SJCRH30 (cell line): ENCODE data around the gene SGSH. TPM values are rescaled to one million over a fixed set of nuclear protein-coding genes. Genes with fewer than 3 reads are reported as not detected.

Source experiments
- DNase-seq, 2 experiments: peaks; one replicate each; pipeline ENCODE4 v3.0.0-alpha.2; 2015 to 2020
- H3K27ac ChIP-seq: fragments of 250-450 bp; sonication (Bioruptor Pico); 2 replicates; pipeline ENCODE4 v1.5.1; 2020; ENCODE audit warnings: mild to moderate bottlenecking, moderate library complexity
- H3K27me3 ChIP-seq: fragments of 250-450 bp; sonication (Bioruptor Pico); 2 replicates; pipeline ENCODE4 v1.5.1; 2020; ENCODE audit warnings: mild to moderate bottlenecking, moderate library complexity
- H3K36me3 ChIP-seq: fragments of 250-450 bp; sonication (Bioruptor Pico); 2 replicates; pipeline ENCODE4 v1.5.1; 2020; ENCODE audit warnings: mild to moderate bottlenecking, moderate library complexity
- H3K4me1 ChIP-seq: fragments of 250-450 bp; sonication (Bioruptor Pico); 2 replicates; pipeline ENCODE4 v1.5.1; 2020; ENCODE audit warnings: mild to moderate bottlenecking, moderate library complexity
- H3K4me3 ChIP-seq: fragments of 250-450 bp; sonication (Bioruptor Pico); 2 replicates; pipeline ENCODE4 v1.5.1; 2020; ENCODE audit warnings: mild to moderate bottlenecking, moderate library complexity
- H3K9me3 ChIP-seq: fragments of 250-450 bp; sonication (Bioruptor Pico); replicated peaks from 2 replicates; pipeline ENCODE4 v1.5.1; 2020; ENCODE audit warnings: mild to moderate bottlenecking, moderate library complexity
- total RNA-seq: library from RNA; depleted of rRNA; stranded (reverse); fragments of >200 nt; shearing (Covaris generic); gene quantifications from 2 replicates; pipeline ENCODE4 v1.2.3, GENCODE V29; 2014

SGSH gene
- total RNA-seq, 1 experiment from 2014 or later = 19.3 TPM

GRCh38 chr17:80182118-80182844, 37.9 kb downstream of the SGSH start:
- no peak overlapping the region for H3K27ac ChIP-seq
- H3K9me3 ChIP-seq = no peaks in the 10 kb centered on the region

GRCh38 chr17:80181431-80181830, 38.7 kb downstream of the SGSH start:
- no peak for DNase-seq
- no peaks in the 10 kb centered on the region for H3K9me3 ChIP-seq
- H3K27me3 ChIP-seq = peaks cover 16% of the 10 kb centered on the region
- H3K4me1 ChIP-seq = peaks cover 17% of the 10 kb centered on the region
- no peak overlapping the region for H3K4me3 ChIP-seq
- no peak overlapping the region for H3K27ac ChIP-seq
- no peaks in the 10 kb centered on the region for H3K36me3 ChIP-seq

More at GRCh38 chr17:80182118-80182844, 37.9 kb downstream of the SGSH start:
- Histone ChIP-seq H3K4me3 (no peak overlapping the region), H3K4me1 (peaks cover 17% of the 10 kb centered on the region), H3K27me3 (peaks cover 25% of the 10 kb centered on the region), H3K36me3 (no peaks in the 10 kb centered on the region)
- no peak for DNase-seq

- H3K9me3 ChIP-seq = no peaks in the 10 kb centered on the region
- H3K27me3 ChIP-seq = peaks cover 4% of the 10 kb centered on the region
- peaks cover 22% of the 10 kb centered on the region for H3K4me1 ChIP-seq
- no peak for DNase-seq
- no peak overlapping the region for H3K27ac ChIP-seq
- H3K4me3 ChIP-seq = no peak overlapping the region
- H3K36me3 ChIP-seq = no peaks in the 10 kb centered on the region
Observed at GRCh38 chr17:80180192-80180591, 39.9 kb downstream of the SGSH start.

GRCh38 chr17:80177986-80178595, 42.0 kb downstream of the SGSH start:
- H3K27me3 ChIP-seq = no peaks in the 10 kb centered on the region; the same call in 1 of the 2 replicates
- DNase-seq = peak in 1 of 2 experiments; percentile 48
- peaks cover 22% of the 10 kb centered on the region for H3K4me1 ChIP-seq
- no peaks in the 10 kb centered on the region for H3K36me3 ChIP-seq
- H3K9me3 ChIP-seq = no peaks in the 10 kb centered on the region
- H3K4me3 ChIP-seq = no peak overlapping the region
- no peak overlapping the region for H3K27ac ChIP-seq

- Histone ChIP-seq H3K4me1 (peaks cover 22% of the 10 kb centered on the region), H3K4me3 (no peak overlapping the region), H3K27ac (no peak overlapping the region), H3K36me3 (no peaks in the 10 kb centered on the region), H3K27me3 (no peaks in the 10 kb centered on the region; the same call in 1 of the 2 replicates), H3K9me3 (no peaks in the 10 kb centered on the region)
- DNase-seq = no peak
Observed at GRCh38 chr17:80176757-80177156, 43.4 kb downstream of the SGSH start.

- Histone ChIP-seq H3K27ac (no peak overlapping the region), H3K4me1 (peaks cover 16% of the 10 kb centered on the region), H3K36me3 (no peaks in the 10 kb centered on the region), H3K4me3 (no peak overlapping the region), H3K27me3 (no peaks in the 10 kb centered on the region; the same call in 1 of the 2 replicates), H3K9me3 (no peaks in the 10 kb centered on the region)
- DNase-seq = no peak
Observed at GRCh38 chr17:80173916-80174315, 46.2 kb downstream of the SGSH start.

- no peak overlapping the region for H3K27ac ChIP-seq
- H3K9me3 ChIP-seq = no peaks in the 10 kb centered on the region
- no peak overlapping the region for H3K4me3 ChIP-seq
- no peak for DNase-seq
- H3K27me3 ChIP-seq = no peaks in the 10 kb centered on the region; the same call in 1 of the 2 replicates
- H3K4me1 ChIP-seq = peaks cover 14% of the 10 kb centered on the region; the same call in 1 of the 2 replicates
- no peaks in the 10 kb centered on the region for H3K36me3 ChIP-seq
Observed at GRCh38 chr17:80173126-80173525, 47.0 kb downstream of the SGSH start.

GRCh38 chr17:80171681-80172080, 48.5 kb downstream of the SGSH start:
- no peaks in the 10 kb centered on the region for H3K36me3 ChIP-seq
- no peak overlapping the region for H3K4me3 ChIP-seq
- no peaks in the 10 kb centered on the region for H3K9me3 ChIP-seq
- H3K4me1 ChIP-seq = peaks cover 11% of the 10 kb centered on the region; the same call in 1 of the 2 replicates
- DNase-seq = no peak
- no peak overlapping the region for H3K27ac ChIP-seq
- H3K27me3 ChIP-seq = no peaks in the 10 kb centered on the region; the same call in 1 of the 2 replicates

GRCh38 chr17:80169784-80170500, 50.2 kb downstream of the SGSH start, which contains the start of gene CARD14:
CARD14 (plus strand) TSS chr17:80170030; CDS start chr17:80181439, 11,409 bp downstream.
- Histone ChIP-seq H3K4me1 (peaks cover 5% of the 10 kb centered on the region; the same call in 1 of the 2 replicates), H3K4me3 (no peak within 1 kb of the TSS), H3K9me3 (no peaks in the 10 kb centered on the region), H3K27me3 (no peaks in the 10 kb centered on the region; the same call in 1 of the 2 replicates), H3K27ac (no peak within 1 kb of the TSS), H3K36me3 (no peaks in the 10 kb centered on the region)
- no peak for DNase-seq

- H3K4me1 ChIP-seq = peaks cover 5% of the 10 kb centered on the region; the same call in 1 of the 2 replicates
- no peak overlapping the region for H3K4me3 ChIP-seq
- H3K36me3 ChIP-seq = no peaks in the 10 kb centered on the region
- H3K27me3 ChIP-seq = peaks cover 3% of the 10 kb centered on the region
- no peaks in the 10 kb centered on the region for H3K9me3 ChIP-seq
- no peak overlapping the region for H3K27ac ChIP-seq
- no peak for DNase-seq
Observed at GRCh38 chr17:80169107-80169506, 51.0 kb downstream of the SGSH start.

- DNase-seq = peak; percentile 48 to 65
- Histone ChIP-seq H3K9me3 (no peaks in the 10 kb centered on the region), H3K36me3 (no peaks in the 10 kb centered on the region), H3K4me3 (no peak overlapping the region), H3K4me1 (peaks cover 5% of the 10 kb centered on the region; the same call in 1 of the 2 replicates), H3K27ac (no peak overlapping the region), H3K27me3 (peaks cover 6% of the 10 kb centered on the region)
Observed at GRCh38 chr17:80168371-80168770, 51.8 kb downstream of the SGSH start.

- no peak overlapping the region for H3K4me3 ChIP-seq
- no peak for DNase-seq
- H3K27me3 ChIP-seq = peaks cover 6% of the 10 kb centered on the region
- H3K4me1 ChIP-seq = peaks cover 5% of the 10 kb centered on the region; the same call in 1 of the 2 replicates
- H3K9me3 ChIP-seq = no peaks in the 10 kb centered on the region
- H3K27ac ChIP-seq = no peak overlapping the region
- no peaks in the 10 kb centered on the region for H3K36me3 ChIP-seq
Observed at GRCh38 chr17:80166446-80166845, 53.7 kb downstream of the SGSH start.

- H3K4me1 ChIP-seq = peaks cover 5% of the 10 kb centered on the region; the same call in 1 of the 2 replicates
- H3K27ac ChIP-seq = no peak overlapping the region
- no peaks in the 10 kb centered on the region for H3K36me3 ChIP-seq
- peak in 1 of 2 experiments; percentile 44 for DNase-seq
- H3K27me3 ChIP-seq = peaks cover 11% of the 10 kb centered on the region
- no peaks in the 10 kb centered on the region for H3K9me3 ChIP-seq
- no peak overlapping the region for H3K4me3 ChIP-seq
Observed at GRCh38 chr17:80164185-80164584, 55.9 kb downstream of the SGSH start.

- H3K4me3 ChIP-seq = no peak overlapping the region
- no peak overlapping the region for H3K27ac ChIP-seq
- H3K9me3 ChIP-seq = no peaks in the 10 kb centered on the region
- no peaks in the 10 kb centered on the region for H3K36me3 ChIP-seq
- no peak for DNase-seq
- H3K4me1 ChIP-seq = peaks cover 2% of the 10 kb centered on the region; the same call in 1 of the 2 replicates
- peaks cover 13% of the 10 kb centered on the region for H3K27me3 ChIP-seq
Observed at GRCh38 chr17:80163336-80163735, 56.8 kb downstream of the SGSH start.

- no peak for DNase-seq
- peaks cover 21% of the 10 kb centered on the region for H3K9me3 ChIP-seq
- peaks cover 13% of the 10 kb centered on the region for H3K27me3 ChIP-seq
- H3K27ac ChIP-seq = no peak overlapping the region
- no peaks in the 10 kb centered on the region for H3K36me3 ChIP-seq
- no peaks in the 10 kb centered on the region for H3K4me1 ChIP-seq
- no peak overlapping the region for H3K4me3 ChIP-seq
Observed at GRCh38 chr17:80160536-80160935, 59.6 kb downstream of the SGSH start.
